ENCODE measurements around the gene PTPRN2.
"Not testable (repeated sequence)": the region's sequence is repeated elsewhere in the genome, so short reads cannot be mapped to it uniquely, and the experiment has no call there.

PTPRN2 gene

DNA sequence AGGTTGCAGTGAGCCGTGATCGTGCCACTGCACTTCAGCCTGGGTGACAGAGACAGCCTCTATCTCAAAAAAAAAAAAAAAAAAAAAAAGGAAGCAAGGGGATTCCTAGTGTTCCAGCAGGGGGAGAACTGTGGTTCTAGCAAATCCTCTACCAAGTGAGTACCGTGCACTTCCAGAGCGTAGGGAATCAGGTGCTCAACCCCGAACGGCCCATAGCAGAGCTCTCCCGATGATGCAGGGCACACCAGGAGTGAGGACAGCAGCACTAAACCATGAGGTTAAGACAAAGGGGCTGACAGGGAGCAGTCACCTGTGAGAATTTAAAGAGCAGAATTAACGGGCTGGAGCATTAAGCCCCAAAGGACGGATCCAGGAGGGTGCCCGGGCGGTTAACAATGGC lies 173.6 kb downstream of the PTPRN2 start:
- no peak for DNase-seq

DNA sequence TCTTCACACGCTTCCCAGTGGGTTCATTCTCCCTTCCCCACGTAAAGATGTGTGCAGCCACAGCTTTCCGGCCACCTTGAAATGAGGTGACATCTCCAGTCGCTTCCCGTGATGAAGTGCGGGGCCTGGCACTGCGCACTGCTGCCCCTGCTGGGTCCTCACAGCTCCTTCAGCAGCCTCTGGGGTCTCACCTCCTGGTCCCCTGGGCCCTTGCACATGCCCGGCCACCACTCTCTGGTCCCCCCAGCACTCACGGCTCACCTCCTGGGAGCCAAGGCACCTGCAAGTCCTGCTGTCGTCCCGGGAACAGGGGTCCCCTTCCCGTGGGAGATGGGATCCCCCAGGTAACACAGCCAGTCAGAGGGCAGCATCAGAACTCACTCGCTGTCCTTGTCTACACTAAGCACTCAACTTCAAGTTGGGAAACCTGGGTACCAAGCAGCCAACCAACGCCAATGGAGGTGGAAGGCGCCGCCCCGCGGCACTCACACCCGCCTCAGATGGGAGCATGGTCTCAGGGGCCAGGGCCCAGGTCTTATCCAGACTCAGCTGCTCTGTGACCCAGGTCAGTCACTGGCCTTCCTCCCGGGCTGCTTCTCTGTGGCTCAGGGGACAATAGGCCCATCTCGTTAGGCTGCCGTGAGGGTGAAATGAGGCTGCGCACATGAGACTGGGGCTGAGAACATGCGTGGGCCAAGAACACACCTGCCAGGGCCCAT lies 176.2 kb downstream of the PTPRN2 start:
- DNase-seq, result no peak

DNA sequence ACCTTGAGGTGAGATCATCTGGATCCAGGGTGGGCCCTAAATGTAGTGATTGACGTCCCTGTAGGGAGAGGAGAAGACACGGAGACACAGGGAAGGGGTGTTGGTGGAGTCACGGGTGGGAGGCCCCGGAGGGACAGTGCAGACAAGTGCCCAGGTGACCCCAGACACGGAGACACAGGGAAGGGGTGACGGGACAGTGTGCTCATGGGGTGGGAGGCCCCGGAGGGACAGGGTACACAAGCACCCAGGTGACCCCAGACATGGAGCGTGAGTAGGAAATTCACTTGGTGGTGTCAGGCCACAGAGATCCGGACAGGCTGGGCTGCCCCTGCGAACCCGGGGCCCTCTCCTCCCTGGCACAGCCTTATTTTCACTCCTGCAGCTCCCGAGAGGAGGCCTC lies 176.9 kb downstream of the PTPRN2 start:
- no peak for DNase-seq

DNA sequence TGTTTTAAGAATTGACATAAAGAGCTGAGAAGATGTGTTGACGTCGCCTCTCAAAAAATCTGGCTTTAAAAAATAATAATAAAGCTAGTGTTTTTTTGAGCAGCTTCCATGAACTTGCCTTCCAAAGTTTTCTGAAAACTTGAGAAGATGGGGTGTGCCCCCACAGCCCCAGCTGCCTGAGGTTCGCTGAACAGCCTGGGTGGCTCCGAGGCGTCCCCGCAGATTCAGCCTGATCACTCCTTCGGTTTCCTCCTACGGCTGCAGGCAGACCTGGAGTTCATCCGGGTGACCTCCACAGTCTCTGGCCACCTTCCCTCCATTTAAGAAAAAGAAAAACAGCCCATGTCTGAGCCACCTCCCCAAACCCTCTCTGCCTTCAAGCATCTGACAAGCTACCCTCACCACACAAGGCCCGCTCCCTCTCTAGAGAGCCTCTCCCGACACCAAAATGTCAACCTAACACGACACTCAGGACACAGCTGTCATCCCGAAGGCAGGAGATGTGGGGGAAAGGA lies 177.8 kb downstream of the PTPRN2 start:
- no peak for DNase-seq

DNA sequence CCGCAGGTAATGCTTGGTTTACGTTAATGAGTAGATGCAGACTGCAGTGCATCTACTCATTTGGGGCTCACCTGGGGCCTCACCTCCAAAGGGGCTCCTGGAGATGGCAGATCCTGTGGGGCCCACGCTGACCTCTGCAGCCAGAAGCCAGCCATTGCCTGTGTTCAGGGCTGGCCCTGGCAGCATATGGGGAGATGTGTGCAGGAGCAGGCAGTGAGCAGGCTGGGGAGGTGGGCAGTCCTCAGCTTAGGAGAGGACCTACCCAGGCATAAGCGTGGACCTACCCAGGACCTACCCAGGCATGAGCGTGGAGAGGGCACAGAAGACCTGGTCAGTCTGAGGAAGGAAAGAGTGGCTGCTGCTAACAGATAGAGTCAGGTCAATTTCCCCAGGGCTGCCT lies 178.5 kb downstream of the PTPRN2 start:
- DNase-seq, result no peak

DNA sequence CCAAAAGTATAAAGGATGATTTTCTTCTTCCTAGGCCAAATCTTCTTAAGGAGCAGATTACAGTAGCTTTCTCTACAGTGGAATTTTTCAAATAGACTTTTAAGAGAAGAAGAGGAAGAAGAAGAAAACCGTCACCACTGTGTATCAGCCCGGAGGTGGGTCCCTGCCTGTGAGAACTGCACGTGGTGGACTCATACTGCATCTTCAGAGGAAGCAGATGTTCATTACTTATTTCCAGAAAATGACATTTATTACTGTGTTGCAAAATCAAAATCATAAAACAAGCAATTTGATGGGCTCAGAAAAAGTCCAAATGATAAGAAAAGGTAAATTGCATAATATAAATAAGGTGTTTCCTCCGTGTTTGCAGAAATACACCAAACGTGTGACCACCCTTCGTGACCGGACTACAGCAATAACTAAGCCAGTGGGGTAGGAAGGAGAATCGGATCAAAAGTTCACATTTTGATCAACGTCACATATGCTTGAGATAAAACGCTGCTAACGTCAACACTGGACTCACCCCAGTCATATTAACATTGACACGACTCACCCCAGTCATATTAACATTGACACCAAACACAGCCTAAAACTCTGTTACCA lies 179.2 kb downstream of the PTPRN2 start:
- DNase-seq, result no peak

DNA sequence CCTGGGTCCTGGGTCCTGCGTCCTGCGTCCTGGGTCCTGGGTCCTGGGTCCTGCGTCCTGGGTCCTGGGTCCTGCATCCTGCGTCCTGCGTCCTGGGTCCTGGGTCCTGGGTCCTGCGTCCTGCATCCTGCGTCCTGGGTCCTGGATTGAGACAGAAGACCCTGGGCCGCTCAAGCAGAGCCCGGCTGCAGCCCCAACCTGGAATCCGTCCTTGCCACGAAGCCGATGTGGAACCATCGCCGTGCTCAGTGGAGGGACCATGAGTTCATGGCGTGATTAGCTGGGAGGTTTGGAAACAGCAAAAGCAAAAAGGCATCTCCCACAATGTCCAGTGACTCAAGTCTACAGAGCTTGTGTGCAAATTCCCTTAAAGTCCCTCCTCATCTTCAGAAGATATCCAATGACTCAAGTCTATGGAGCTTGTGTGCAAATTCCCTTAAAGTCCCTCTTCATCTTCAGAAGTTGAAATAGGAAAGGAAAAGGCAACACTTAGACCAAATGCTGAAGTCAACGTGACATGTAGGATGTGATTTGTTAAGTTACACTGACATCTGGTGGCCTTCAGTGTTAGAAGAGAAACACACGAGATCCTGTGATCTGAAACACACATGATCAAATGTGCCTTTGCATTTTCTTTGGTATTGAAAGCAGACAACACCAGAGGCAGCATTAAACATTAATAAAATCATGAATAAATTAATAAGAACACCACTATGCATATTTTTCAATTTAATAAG lies 179.9 kb downstream of the PTPRN2 start:
- peak; percentile 58 for DNase-seq

DNA sequence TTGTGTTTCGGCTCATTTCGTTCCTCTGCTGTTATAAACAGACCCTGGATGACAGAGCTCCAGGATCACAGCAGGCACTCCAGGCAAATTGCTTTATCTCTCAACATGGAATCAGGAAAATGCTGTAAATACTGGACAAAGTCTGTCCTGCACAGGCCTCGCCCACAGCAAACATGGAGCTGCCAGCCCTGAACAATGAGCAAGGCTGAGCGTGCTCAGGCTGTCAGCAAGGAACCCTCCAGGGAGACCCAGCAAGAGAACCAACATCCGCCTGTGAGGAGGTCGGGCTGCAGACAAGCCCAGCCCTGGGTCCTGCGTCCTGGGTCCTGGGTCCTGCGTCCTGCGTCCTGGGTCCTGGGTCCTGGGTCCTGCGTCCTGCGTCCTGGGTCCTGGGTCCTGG lies 180.8 kb downstream of the PTPRN2 start:
- no peak for DNase-seq

DNA sequence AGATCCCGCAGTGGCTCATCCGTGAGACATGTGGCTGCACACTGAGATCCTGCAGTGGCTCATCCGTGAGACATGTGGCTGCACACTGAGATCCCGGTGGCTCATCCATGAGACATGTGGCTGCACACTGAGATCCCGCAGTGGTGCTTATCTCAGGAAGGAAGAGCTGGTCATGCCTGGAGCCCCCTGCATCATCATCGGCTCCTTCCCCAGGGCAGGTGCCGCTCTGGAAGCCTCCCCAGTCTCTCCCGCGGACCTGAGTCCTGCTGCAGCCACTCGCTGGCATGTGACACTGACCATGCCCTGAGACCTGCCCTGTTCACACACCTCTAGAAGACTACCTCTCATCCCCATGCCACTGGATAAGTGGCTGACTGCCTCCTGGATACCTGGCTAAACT lies 181.3 kb downstream of the PTPRN2 start:
- DNase-seq, result no peak

DNA sequence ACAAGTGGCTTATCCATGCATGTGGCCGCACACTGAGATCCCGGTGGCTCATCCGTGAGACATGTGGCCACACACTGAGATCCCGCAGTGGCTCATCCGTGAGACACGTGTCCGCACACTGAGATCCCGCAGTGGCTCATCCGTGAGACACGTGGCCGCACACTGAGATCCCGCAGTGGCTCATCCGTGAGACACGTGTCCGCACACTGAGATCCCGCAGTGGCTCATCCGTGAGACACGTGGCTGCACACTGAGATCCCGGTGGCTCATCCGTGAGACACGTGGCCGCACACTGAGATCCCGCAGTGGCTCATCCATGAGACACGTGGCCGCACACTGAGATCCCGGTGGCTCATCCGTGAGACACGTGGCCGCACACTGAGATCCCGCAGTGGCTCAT lies 181.9 kb downstream of the PTPRN2 start:
- not testable (repeated sequence) for DNase-seq

DNA sequence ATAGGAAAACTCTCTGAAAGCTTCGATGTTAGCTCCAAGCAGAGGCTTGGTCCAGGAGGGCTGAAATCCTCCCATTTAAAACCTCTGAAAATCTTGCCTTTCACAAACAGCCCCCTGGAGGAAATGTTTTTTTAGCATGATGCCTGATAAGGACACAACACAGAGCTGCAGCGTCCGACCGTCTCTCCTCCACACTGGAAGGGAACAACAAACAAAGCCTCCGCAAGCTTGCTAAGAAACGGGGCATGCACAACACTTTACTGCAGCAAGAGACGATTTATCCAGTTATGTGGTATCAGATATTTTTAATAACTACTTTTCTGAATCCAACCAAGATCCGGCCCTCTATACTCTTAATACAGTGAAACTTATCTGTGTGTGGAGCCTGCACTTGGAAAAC lies 182.3 kb downstream of the PTPRN2 start:
- DNase-seq, result no peak

DNA sequence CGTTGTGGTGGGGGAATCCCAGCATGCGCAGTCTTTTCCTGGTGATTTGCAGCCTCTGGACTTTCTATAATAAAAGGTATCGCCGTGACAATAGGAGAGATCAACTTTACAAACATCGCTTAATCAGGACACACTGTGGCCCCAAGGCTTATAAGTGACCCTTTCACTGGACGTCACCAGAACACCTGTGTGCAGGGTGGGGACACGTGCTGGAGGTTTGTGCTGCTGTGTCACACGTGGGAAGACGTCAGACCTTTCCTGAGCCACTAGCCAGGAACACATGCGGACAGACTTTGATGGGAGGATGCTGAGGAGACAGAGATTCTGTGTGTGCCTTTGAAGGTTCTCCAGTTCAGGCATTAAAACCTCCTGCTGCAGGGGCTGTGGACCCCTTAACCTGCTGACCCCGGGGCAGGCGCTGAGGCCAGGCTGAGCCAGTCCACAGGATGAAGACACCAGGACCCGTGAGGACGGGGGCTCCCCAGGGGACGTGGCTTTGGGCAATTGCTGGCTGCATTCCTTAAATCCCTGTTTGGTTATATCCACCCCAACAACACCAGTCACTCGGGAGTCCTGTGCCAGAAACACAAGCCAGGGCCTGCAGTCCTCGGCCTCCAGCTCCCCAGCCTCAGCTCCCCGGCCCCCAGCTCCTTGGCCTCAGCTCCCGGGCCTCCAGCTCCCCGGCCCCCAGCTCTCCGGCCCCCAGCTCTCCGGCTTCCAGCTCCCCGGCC lies 183.4 kb downstream of the PTPRN2 start:
- no peak for DNase-seq

DNA sequence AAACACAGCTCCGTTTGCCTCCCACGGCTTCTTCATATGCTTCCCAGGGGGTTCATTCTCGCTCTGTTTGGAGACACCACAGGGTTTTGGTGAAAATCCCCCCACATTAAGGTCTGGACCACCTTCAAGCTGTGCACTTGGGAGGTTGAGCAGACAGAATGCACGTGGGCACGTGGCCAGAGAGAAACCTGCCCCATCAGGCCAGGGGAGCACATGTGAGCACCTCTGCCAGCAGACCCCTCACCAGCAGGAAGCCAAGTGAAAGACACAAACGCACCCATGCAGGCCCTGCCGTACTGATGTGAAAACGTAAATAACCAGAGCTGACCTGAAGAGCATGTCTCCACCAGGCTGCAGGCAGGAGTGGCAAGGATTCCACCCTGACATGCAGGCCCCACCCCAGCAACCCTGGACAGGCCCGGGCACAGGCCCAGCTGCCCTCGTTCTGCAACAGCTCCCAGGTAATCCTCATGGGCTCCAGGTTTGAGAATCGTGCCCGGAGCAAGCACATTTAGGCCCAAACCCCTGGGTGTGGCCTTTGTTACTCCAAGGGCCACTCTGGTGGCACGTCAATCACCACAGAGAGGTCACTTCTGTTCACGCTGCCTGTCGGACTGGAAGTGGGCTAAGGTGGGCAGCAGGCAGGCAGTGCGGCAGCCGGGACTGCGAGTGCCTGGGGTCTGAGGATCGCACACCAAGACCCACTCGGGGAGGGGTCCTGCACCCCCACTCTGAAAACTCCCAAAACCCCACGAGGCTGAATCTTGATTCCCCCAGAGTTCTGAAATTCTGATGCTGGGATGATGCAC lies 184.4 kb downstream of the PTPRN2 start:
- DNase-seq, result no peak

DNA sequence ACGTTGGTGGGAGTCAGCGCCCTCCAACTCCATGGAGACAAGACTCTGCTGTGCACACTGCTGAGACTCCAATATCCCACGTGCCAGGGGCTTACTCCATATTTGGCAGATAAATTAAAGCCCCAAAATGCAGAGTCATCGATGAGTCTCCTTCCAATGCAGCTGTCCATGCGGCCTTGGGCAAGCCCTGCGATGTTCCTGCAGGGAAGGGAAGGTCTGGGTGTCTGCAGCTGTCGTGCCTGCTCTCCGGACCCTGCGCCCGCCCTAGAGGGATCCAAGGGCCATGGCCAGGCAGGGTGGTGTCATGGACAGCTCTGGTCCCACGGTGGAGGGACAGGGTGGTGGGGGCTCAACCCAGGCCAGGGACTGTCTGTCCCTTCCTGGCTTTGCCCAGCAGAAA lies 185.2 kb downstream of the PTPRN2 start:
- no peak for DNase-seq

DNA sequence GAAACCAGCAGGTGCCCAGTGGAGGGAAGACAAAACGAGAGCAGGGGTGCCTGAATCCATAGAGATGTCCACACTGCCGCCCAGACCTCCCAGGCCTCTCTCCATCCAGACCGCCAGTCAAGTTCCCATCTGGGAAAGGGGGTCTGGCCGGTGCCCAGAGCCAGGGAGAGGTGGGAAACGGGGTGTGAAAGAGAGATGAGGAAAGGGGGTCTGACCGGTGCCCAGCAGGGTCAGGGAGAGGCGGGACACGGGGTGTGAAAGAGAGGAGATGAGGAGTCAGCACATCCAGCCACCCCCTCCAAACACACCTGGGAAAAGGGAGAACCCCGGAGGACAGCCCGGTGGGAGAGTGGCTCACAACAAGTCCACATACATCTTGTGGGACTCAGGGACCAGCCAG lies 185.8 kb downstream of the PTPRN2 start:
- DNase-seq, result no peak

DNA sequence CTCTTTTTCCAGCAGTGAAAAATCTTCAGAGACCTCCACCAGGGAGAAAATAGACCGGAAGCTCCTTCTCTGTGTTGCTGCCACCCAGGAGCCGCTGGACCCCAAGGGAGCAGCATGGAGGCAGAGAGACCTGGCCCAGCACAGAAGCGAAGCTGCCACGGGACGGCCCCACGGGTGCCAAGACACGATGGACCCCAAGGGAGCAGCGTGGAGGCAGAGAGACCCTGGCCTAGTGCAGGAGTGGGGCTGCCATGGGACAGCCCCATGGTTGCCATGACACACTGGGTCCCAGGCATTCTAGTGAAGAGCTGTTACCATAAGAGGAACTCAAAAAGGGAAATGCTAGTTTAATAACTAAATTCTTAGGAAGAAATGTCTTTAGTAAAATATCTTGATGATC lies 186.3 kb downstream of the PTPRN2 start:
- DNase-seq, result no peak

DNA sequence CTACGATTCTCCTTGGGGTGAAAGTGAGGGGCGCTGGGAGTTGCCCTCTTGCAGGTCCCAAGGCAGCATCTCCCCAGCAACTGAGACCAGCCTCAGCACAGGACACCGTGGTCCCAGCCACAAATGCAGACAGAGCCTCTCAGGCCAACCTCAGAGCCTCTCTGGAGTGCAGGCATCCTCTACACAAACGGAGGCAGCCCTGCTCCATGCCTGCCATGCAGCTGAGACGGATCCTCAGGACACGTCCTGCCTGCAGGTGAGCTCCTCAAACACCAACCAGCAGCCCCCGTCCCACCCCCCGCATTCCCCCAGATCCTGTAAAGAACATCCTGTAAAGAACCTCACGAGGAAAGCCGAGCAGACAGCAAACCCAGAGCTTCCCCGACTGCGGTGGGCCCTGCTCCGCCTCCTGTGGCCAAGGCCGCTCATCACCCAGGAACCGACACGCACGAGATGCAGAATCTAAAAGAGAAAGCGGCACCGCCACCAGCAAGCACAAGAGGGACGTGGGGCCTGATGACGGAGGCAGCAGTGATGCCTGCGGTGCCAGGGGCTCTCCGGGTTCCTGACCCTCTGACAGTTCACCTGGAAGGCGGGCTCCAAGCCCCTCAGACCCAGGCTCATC lies 186.9 kb downstream of the PTPRN2 start:
- no peak for DNase-seq

DNA sequence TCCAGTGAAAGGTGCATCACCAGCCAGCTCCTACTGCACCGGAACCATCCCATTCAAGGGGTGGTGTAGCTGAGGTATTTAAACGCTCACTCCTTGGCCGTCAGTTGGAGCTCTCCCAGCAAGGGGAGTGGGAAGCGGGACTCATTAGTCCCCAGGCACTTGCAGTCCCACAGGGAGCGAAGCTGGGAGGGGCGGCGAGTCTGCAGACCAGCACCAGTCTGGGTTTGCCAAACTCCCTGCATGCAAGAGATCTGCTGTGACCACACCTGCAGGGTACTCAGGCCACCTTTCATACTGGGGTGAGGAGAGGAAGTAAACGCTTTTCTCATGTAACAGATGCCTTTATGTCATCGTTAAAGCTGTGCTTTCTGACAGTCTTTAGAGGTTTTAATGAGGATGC lies 187.9 kb downstream of the PTPRN2 start:
- no peak for DNase-seq

DNA sequence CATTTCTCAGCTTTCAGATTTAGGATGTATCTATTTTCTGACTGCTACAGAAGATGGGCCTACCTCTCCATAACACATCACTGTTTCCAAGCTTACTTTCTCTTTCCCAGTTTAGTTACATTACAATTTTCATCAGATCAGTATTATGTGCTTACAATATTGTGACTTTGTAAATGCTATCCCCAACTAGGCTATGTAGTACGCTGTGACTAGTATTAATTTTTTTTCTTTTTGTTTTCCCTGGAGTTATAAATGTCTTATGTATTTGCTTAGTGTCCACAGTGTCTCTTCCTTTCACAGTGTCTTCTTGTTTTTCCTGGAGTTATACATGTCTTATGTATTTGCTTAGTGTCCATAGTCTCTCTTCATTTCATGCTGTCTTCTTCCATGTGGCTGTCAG lies 188.9 kb downstream of the PTPRN2 start:
- DNase-seq, result no peak

DNA sequence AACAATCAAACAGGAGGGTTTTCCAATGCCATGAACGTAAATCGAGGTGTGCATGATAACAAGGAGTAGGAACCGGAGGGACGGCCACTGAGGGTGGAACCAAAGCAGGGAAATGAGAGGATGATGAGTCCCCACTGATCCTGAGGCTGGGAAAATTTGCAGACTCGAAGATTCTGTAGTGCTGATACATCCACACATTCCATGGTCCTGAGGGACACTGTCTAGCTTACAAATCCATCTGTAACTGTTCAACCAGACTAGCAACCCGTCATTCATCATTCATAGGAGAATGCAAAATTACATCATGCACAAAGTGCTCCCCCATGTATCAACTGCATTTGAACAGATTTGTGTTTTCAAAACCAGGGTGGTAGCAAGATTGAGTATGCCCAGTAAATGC lies 189.7 kb downstream of the PTPRN2 start:
- DNase-seq, result no peak

DNA sequence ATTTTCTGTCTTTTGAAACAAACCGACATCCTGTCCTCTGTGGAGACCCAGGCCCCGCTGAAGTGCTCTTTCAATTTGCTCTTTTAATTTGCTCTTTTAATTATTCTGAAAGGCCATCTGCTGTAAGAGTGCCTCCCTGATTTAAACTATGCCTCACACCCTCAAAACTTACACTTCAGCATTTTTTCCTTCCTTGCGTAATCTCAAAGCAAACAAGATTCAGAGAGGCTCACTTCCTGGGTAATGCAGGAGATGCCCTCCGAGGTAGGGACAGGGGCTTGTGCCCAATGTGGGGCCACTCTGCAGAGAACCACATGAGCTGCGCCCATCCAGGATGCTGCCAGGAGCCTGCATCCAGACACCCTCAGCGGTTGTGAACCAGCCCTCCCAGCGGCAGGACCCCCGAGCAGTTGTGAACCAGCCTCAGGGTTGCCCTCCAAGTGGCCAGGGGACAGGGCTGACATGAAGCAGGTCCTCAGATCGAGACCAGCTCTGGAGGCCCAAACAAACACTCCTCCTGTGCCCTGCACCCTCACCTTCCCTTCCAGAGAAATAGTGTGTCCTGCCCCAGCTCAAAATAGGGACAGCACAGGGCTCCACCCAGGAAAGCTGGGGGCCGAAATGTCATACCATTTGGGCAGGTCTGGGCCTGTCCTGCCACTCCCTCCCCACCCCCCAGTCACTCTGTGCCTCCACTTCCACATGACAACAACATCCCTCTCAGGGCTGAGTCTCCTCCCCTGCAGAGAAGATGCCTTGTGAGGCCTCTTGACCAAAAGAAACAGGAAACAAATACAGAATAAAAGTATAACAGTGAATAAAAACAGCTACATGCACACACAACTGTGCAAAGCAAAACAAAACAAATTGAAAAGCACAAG lies 190.4 kb downstream of the PTPRN2 start:
- DNase-seq, result peak; percentile 37
